NCI-H2081 (cell line): ENCODE measurements around the gene GIMAP5.

Experiments
- DNase-seq, 2 experiments: peaks; one replicate each; lab custom pipeline; 2025; lab: John Stamatoyannopoulos, UW

GIMAP5 gene

GRCh38 chr7:150737265-150738055, at the start of gene GIMAP5:
Gene GIMAP5 (plus strand): TSS chr7:150737418. CDS start chr7:150740885, 3,467 bp downstream.
- DNase-seq = no peak

DNA sequence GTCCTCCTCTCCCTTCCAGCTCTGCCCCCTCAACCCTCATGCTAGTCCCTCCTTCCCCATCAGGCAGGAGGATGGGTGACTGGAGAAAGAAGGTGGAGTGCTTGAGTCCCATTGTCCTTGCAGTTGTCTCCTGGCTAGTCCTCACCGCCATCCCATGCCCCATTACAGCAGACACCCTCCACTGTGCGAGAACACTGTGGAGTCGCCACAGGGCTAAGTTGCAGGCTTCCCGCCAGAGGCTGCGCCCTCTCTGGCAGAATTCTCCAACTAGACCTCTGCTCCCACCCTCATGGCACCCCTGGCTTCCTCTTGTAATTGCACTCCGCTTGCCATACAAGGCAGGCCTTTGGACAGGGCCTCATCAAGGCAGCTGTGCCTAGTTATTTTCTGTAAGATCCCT, 48.6 kb upstream of the GIMAP5 start:
- DNase-seq = no peak

DNA sequence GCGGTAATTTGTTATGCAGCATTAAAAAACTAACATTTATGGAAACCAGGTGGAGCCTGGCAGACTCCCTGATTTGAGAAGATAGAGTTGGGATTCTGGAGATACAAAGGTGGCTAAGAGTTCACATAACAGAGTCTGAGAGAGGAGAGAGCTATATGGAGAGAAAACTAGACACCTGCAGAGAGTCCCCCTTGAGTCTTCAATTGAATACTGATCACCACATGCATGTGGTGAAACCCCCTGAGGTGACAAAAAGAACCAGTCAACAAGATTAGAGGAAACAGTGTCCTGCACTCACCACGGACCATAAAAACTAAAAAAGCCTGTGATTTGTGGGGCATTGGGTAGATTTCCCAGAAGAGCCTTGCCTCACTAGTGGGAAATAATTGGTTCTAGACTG, 41.6 kb upstream of the GIMAP5 start:
- DNase-seq = no peak

DNA sequence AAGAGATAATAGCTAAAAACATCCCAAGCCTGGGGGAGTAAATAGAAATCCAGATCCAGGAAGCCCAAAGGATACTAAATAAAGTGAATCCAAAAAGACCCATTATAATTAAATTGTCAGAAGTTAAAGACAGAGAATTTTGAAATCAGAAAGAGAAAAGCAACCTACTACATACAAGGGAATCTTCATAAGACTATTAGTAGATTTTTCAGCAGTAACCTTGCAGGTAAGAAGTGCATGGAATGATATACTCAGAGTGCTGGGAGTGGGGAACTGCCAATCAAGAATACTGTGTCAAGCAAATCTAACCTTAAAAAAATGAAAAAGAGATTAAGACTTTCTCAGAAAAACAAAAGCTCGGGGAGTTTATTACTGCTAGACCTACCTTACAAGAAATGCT, 34.0 kb upstream of the GIMAP5 start:
- no peak for DNase-seq

DNA sequence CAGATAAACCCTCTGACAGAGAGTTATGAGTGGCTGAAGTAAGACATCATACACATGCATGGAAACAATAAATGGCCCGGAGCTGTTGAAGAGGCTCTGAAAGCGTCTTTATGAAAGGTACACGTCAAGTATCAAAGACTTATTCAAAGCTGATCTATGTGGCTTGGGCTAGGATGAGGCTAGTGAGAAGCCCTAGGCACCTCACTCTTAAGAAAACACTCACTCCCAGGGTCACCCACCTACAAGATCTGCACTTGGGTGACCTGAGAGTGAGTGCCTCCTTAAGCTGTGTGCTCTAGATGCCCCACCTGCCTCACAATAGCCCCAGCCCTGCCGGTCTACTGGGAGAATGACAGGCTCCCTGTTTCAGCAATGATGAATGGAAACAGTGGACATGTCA, 21.9 kb upstream of the GIMAP5 start:
- no peak for DNase-seq

GRCh38 chr7:150715738-150716137, 21.5 kb upstream of the GIMAP5 start:
- no peak for DNase-seq

- no peak for DNase-seq
These were observed 20.9 kb upstream of the GIMAP5 start, which contains the start of gene GIMAP1 for GRCh38 chr7:150716368-150716767. Gene GIMAP1 (plus strand): TSS chr7:150716613. CDS start chr7:150719048, 2,435 bp downstream.

DNA sequence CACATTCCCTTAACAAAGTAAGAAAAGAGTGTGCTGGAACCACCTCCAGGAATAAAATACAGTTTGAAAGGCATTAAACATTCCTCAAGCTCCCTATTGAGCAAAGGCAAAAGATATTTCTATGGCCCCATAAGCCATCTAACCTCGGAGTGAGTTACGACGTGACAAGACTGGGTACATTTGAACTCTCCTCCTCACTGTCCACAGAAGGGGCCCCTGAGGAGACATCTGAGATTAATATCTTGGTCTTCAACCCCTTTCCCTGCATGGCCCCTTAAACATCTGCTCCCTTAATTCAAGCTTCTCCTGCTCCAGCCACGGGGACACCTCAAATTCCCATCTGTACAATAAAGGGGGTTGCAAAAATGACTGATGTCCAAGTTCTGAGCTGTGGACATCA, 20.3 kb upstream of the GIMAP5 start:
- no peak for DNase-seq

DNA sequence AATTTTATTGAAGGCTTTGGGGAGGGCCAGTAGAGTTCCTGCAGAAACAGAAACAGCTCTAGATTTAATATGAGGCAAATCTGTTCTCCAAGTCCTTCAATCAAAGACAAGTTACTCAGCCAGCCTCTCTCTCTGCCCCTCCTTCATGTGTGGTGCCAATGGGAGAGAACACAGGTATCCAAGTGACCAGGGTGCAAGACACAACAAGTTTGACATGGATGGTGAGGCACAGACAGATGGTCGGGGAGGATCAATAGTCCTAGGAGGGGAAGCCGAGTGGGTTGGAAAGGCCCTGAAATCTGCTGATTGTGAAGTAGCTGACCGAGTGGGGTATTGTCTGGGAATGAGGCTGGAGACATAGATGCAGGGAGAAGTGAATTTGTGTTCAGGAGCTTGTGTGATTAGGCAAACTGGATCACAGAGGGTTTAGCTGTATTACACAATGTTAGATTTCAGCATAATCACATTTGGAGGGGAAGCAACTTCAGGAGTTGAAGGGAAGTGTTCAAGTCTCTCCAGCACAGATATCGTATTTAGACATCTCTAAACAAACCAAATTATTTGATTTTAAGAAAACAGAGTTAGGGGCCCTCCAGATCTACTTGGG, 19.3 kb upstream of the GIMAP5 start:
- no peak for DNase-seq

DNA sequence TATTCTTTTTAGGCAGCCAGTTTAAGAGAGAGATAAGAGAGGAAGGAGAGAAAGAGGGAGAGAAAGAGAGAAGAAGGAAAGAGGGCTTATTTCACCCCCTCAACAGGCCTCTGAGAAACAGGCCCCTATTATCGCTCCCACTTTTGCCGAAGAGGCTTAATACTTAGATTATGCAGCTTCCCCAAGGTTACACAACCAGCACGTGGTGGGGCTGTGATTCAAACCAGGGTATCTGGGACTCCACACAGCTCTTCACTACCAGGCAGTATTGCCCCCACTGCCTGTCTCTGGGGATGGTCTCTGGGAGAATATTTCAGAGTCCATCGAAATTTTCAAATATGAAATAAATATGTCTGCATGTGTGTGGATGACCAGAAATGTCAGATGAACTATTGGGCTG, 17.8 kb upstream of the GIMAP5 start:
- no peak for DNase-seq

GRCh38 chr7:150719960-150720891, 17.0 kb upstream of the GIMAP5 start:
- DNase-seq = no peak

GRCh38 chr7:150721970-150722373, 15.2 kb upstream of the GIMAP5 start:
- DNase-seq = no peak

DNA sequence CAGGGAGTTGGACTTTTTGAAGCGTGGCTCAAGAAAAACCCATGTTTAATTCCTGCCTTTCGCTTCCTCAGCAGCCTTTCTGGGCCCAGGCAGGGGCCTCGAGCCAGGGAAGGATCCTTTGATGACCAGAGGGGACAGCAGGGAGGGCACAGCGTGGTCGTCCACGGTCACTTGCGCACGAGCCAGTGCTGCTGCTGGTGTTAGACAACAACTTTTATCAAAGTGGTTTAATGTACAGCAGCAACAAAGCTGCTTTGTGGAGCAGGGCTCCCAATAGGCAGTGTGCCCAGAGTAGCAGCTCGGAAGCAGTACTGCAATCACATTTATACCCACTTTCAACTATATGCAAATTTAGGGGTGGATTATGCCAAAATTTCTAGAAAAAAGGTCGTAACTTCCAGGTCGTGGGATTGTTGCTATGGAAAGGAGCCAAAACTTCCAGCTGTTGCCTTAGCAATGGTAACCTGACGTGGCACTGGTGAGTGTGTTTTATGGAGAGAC, 14.7 kb upstream of the GIMAP5 start:
- DNase-seq = no peak

DNA sequence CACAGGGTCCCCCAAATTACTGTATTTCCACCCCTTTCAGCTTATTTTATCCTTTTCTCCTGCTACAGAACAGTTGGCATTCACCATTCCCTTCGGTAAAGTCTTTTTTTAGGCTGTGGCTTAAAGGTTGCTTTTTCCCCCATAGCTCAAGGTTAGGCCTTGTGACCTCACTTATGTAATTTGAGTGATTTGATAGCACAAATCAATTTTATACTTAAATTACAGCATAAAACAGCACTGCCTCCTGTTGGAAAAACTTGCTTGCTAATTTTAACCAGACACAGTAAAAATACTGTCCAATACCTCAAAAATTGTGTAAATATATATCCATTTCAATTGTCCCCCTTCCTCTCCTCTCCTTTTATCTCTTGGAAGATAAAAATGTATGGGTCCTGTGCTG, 13.8 kb upstream of the GIMAP5 start:
- DNase-seq = no peak

GRCh38 chr7:150727381-150727780, 9.8 kb upstream of the GIMAP5 start:
- no peak for DNase-seq

GRCh38 chr7:150728011-150728410, 9.2 kb upstream of the GIMAP5 start:
- DNase-seq = no peak

DNA sequence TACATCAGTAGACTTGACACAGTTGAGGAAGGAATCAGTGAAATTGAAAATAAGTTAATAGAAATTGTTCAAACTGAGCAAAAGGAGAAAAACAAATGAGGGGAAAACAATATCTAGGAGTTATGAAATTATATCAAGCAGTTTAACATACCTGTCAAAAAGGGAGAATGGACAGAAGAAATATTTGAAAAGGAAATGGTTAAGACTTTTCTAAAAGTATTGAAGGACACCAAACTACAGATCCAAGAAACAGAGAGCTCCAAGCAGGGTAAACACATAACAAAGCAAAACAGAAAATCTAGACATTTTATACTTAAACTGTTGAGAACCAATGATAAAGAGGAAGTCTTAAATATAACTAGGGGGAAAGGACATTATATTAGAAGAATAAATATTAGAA, 8.6 kb upstream of the GIMAP5 start:
- DNase-seq = no peak

- no peak for DNase-seq
These were observed 5.3 kb upstream of the GIMAP5 start for GRCh38 chr7:150731916-150732315.

GRCh38 chr7:150732786-150733481, 4.3 kb upstream of the GIMAP5 start:
- no peak for DNase-seq

DNA sequence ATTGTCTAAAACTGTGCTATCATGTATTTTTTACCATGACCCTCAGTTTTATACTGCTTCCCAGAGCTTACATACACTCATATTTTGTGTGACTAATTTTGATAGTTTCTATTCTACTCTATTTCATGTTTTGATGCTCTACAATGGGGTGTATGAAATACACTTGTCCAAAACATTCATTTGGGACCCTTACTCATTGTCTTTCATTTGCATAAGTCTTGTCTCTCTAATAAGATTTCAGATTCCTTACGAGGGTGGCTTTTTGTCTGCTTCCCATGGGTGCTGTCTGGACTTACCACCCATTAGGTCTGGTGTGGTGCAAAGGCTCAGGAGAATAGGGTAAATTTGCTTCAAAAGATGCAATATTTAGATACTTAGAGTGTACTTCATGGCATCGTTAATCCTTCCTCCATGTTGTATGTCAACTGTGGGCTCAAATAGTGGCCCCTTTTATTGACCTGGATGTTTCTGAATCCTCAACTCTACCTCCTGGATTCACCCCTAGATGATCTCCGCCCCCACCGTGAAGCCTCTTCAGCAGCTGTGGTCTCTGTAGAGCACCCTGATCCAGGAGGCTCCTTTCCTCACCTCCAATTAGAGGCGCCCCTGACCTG, 3.6 kb upstream of the GIMAP5 start:
- DNase-seq = no peak

- no peak for DNase-seq
These were observed 3.0 kb upstream of the GIMAP5 start for GRCh38 chr7:150734254-150734653.
